HG03045 (cell line): Measurements from ENCODE around the gene MRPS2.

Source experiments
- ATAC-seq: cut with Tn5 transposase; IDR thresholded peaks from one replicate; pipeline ENCODE4 v1.9.1; 2021; ENCODE audit warnings: mild to moderate bottlenecking, moderate library complexity; ENCODE audit not compliant: unreplicated experiment

Gene MRPS2

GRCh38 chr9:135480071-135480939 lies 20.2 kb upstream of the MRPS2 start:
- ATAC-seq: no peak

DNA sequence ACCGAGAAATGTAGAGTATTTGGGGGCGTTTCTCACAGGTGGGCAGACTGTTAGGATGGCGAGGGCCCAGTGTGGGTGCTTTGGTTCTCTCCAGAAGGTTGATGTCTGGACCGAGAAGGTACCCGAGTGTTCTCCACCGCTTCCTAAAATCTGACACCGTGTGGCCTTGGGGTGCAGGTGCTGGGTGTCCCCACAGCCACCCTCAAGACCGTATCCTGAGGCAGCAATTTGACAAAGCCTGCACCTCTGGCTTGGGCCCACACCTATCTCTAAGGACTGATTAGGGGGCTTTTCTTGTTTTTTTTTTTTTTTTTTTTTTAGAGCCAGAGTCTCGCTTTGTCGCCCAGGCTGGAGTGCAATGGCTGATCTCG lies 19.6 kb upstream of the MRPS2 start:
- ATAC-seq: no peak

GRCh38 chr9:135482015-135482754 lies 18.3 kb upstream of the MRPS2 start:
- ATAC-seq: no peak

DNA sequence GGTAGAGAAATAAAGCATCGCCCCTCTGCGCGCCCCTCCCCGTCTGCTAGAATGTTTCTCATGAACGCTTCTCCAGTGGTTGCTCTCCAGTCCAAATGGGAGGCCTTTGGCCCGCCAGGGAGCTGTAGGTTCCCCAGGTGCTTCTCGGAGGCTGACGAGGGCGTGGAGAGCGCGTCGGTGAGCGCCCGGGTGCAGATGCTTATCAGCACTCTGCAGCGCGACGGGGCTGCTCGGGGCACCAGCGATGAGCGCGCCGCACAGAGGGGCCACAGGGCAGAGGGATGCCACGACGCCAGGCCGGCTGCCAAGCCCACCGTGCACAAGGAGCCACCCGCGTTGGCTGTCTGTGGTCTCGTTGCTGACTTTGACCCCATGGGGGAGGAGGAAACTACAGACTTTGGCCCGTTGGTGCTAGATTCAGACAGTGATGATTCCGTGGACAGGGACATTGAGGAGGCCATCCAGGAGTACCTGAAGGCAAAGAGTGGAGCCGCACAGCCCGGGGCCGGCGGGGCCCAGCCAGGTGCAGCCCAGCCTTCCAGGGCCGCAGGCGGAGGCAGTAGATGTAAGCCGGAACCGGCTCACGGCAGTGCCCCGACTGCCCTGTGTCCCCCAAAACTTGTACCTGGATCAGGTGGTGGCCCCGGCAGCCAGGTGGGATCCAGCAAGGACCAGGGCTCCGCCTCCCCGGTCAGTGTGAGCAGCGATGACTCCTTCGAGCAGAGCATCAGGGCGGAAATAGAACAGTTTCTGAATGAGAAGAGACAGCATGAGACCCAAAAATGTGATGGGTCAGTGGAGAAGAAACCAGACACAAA lies 15.8 kb upstream of the MRPS2 start:
- ATAC-seq: no peak

GRCh38 chr9:135485385-135485784 lies 15.1 kb upstream of the MRPS2 start:
- no peak for ATAC-seq

DNA sequence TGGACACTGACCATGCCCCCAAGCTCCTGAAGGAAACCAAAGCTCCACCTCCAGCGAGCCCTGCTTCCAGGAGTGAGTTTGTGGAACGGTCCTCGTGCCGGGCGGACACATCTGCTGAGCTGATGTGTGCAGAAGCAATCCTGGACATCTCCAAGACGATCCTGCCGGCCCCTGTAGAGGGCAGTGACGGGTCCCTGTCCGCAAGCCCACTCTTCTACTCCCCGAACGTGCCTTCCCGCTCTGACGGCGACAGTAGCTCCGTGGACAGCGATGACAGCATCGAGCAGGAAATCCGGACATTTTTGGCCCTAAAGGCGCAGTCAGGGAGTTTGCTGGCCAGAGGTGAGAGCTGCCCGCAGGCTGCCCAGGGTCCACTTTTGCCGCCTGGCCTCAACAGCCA lies 14.7 kb upstream of the MRPS2 start:
- ATAC-seq: no peak

- no peak for ATAC-seq
Measured at GRCh38 chr9:135486267-135487065, 14.0 kb upstream of the MRPS2 start.

DNA sequence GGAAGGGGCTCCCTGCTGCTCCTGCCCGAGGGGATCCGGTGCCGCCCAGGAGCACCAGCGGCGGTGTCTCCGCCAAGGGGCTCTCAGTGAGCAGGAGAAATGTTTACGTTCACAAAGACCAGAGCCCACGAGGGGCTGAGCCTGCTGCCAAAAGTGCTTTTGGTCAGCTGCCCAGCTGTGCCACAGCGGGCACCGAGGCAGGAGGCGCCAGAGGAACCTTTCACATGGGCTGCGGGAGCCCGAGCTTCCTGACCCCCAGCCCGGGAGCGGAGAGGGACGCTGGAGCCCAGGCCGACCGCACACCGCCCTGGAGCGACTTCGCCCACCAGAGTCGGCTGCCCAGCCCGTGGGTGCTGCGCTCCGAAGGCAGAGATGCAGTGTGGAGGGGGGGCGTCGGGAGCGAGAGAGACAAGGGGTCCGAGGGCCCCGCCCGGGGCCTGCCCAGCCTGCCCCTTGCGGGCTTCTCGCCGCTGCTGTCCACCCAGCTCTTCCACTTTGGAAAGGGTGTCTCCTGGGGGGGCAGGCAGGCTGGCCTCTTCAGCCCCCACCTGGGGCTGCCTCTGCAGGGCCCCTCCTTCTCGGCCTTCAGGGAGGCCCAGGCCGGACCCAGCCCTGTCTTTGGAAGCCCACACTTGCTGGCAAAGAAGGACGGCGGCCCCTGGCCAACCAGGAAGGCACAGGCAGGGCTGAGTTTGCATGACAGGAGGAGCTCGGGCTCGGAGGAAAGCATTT lies 13.0 kb upstream of the MRPS2 start:
- no peak for ATAC-seq

DNA sequence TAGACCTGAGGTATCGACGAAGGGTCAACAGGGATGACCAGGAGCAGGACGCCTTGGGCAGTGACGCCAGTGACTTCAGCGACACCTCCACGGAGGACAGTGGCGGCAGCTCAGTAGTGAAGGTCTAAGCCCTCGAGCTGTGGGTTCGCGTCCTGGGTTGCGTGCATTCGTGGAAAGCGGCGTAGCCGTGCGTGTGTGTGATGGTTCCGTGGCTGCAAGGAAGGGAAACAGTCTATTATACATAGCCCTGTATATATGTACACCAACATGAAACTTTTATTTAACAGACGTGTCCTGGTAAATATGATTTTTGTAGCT lies 12.5 kb upstream of the MRPS2 start:
- ATAC-seq: no peak

- no peak for ATAC-seq
Measured at GRCh38 chr9:135488527-135488926, 12.0 kb upstream of the MRPS2 start.

DNA sequence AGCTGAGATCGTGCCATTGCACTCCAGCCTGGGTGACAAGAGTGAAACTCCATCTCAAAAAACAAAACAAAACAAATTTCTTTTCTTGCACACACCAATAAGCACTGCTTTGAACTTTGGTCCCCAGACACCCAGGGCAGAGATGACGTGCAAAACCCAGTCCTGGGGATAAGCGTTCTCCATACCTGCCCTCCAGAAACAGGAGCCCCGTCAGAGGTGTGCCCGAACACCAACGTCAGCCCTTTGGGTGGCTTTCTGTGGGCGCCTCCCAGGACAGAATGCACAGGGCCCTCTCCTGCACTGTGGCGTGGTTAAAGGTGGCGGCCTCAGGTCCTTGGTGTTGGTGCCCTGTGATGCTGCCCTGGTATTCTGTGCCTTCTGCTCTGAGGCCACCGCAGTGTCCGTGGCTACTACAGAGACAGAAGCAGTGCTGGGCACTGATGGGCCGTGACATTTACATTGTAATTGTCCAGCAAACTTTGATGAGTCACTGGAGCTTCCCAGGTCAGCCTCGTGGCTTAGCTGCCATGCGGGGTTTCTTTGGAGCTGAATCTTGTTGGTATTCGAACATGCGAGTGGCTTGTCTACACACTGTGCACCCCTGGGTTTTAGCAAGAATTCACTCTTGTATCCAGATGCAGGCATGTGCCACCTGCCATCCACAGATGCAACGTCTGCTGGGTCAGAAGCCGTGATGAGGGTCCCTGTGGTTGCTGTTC lies 11.1 kb upstream of the MRPS2 start:
- ATAC-seq: no peak

GRCh38 chr9:135490166-135490870 lies 10.2 kb upstream of the MRPS2 start:
- ATAC-seq: no peak

DNA sequence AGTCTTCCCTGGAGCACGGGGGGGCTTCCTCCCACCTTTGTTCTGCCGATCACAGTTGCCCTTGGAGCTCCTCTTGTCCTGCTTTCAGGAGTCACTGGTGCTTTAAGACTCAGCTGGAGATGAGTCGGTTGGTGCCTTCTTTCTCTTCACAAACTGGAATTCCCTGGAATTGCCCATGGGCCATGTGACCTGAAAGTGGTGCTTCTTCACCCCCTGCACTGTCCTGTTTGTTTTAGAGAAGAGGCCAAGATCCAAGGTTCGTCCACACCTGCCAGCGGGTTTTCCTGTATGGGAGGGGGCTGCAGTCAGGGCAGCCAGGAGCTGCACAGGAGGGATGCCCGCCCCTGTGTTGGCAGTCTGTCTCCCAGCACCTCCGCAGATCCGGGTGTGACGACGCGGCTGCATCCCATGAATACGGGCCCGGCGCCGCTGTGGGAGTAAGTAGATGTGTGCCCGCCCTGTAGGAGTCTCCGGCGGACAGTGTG lies 9.5 kb upstream of the MRPS2 start:
- ATAC-seq: no peak

DNA sequence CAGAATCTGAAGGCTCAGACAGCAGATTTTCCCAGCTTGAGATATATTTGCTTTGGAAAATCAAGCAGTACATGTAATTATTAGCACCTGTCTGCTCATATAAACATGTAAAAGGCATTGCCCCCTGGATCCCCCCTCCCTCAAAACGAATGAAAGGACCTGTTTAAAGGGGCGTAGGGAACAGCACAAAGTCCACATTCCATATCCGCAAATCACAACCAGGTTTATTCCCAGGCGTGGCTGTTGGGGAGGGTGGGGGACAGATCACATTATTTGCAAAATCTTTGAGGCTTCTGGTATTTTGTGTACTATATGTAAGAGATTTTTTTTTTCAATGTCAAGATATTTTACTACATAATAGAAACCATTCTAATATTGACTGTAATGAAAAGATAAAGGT lies 8.7 kb upstream of the MRPS2 start:
- ATAC-seq: no peak

DNA sequence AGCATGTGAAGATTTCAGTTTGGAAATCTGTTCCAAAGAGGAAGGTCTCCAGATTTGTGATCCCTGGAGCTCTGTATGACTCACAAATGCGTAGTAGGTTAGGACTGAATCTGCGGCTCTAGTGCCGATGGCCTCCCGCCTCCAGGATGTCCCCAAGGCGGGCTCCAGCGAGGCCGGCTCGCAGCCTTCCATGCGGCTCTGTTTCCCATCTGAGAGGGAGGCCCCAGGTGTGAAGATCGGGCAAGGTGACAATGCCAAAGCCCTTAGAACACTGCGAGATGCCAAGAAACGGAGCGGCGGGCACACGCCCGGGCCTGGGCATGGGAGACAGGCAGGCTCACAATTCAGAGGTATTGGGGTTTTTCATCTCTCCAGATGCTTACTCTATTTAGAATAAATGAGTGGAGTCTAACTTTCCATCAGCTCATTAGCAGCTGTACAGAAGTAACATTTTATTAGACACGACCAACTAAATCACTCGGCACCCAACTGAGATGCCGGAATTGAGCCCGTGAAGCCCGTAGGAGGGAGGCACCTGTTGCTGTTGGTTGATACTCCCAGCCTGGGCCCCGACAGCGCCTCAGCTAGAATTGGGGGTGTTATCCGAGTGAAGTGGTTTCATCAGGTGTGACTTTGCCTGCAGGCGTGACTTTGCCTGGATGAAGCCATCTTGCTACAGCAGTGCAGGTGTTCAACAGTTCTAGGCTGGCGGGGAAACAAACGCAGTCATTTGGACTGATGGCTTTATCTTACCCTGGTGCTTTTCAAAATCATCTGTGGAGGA lies 7.4 kb upstream of the MRPS2 start:
- ATAC-seq: no peak

- no peak for ATAC-seq
Measured at GRCh38 chr9:135494791-135495559, 5.5 kb upstream of the MRPS2 start.
